Smooth muscle cell (in vitro differentiated cells): Measurements from ENCODE around the gene SS18. TPM values are rescaled to one million over a fixed set of nuclear protein-coding genes. Genes with fewer than 3 reads are reported as not detected.
A peak's percentile ranks its signal among the peaks of the same experiment; 100 is the strongest.

Experiments used
- DNase-seq: peaks from one replicate; lab custom pipeline; 2025; ENCODE audit not compliant: unreplicated experiment; lab: John Stamatoyannopoulos, UW
- H2AFZ ChIP-seq: fragments of 200-600 bp; sonication (generic); 2 replicates; pipeline ENCODE4 v1.6.0; 2016; ENCODE audit warnings: antibody characterized with exemption, low read depth, mild to moderate bottlenecking
- H3F3A ChIP-seq: fragments of 200-600 bp; sonication (generic); 2 replicates; pipeline ENCODE4 v1.6.0; 2017; ENCODE audit warnings: antibody characterized with exemption, low read depth
- H3K27ac ChIP-seq: fragments of 200-600 bp; sonication (generic); 2 replicates; pipeline ENCODE4 v1.5.1; 2016; ENCODE audit warnings: low read depth, mild to moderate bottlenecking
- H3K27me3 ChIP-seq: fragments of 200-600 bp; sonication (generic); 2 replicates; pipeline ENCODE4 v1.6.1; 2016; ENCODE audit warnings: low read depth, mild to moderate bottlenecking
- H3K36me3 ChIP-seq: fragments of 200-600 bp; sonication (generic); 2 replicates; pipeline ENCODE4 v1.5.1; 2016; ENCODE audit warnings: low read depth
- H3K4me1 ChIP-seq: fragments of 200-600 bp; sonication (generic); 2 replicates; pipeline ENCODE4 v1.5.1; 2016; ENCODE audit warnings: low read depth
- H3K4me2 ChIP-seq: fragments of 200-600 bp; sonication (generic); 2 replicates; pipeline ENCODE4 v1.6.0; 2016; ENCODE audit warnings: mild to moderate bottlenecking
- H3K4me3 ChIP-seq: fragments of 200-600 bp; sonication (generic); 2 replicates; pipeline ENCODE4 v1.5.1; 2016; ENCODE audit warnings: mild to moderate bottlenecking
- H3K79me2 ChIP-seq: fragments of 200-600 bp; sonication (generic); 2 replicates; pipeline ENCODE4 v1.6.0; 2016; ENCODE audit warnings: low read depth, mild to moderate bottlenecking
- H3K9ac ChIP-seq: fragments of 200-600 bp; sonication (generic); 2 replicates; pipeline ENCODE4 v1.6.0; 2016; ENCODE audit warnings: low read depth
- H3K9me3 ChIP-seq: fragments of 200-600 bp; sonication (generic); replicated peaks from 2 replicates; pipeline ENCODE4 v1.5.1; 2016; ENCODE audit warnings: low read depth
- H4K20me1 ChIP-seq: fragments of 200-600 bp; sonication (generic); 2 replicates; pipeline ENCODE4 v1.6.0; 2016; ENCODE audit warnings: low read depth
- WGBS: methylation state at CpG from one replicate; pipeline ENCODE4 v1.1.7; 2016; ENCODE audit warnings: low lambda C conversion rate; 5-methylcytosine and 5-hydroxymethylcytosine counted together
- polyA plus RNA-seq: library from polyadenylated mRNA; unstranded; fragments of >200 nt; fragmentation: Nextera tagmentation; extraction: Ambion mirVana; gene quantifications from 2 replicates; pipeline ENCODE4 v1.2.1, GENCODE V29; 2016
- total RNA-seq: library from RNA; depleted of rRNA; stranded (reverse); fragments of >200 nt; gene quantifications from 2 replicates; pipeline ENCODE4 v1.2.3, GENCODE V29; 2014
- TF ChIP-seq, protein P1 (sequence below): fragments of 200-600 bp; sonication (generic); IDR thresholded peaks from 2 replicates; pipeline ENCODE4 v1.5.1; 2017; ENCODE audit warnings: borderline replicate concordance, mild to moderate bottlenecking, antibody characterized with exemption; ENCODE audit not compliant: insufficient read depth, poor library complexity, severe bottlenecking

Gene SS18
- total and polyA plus RNA-seq, 2 experiments from 2014 or later: 109 to 180 TPM

DNA sequence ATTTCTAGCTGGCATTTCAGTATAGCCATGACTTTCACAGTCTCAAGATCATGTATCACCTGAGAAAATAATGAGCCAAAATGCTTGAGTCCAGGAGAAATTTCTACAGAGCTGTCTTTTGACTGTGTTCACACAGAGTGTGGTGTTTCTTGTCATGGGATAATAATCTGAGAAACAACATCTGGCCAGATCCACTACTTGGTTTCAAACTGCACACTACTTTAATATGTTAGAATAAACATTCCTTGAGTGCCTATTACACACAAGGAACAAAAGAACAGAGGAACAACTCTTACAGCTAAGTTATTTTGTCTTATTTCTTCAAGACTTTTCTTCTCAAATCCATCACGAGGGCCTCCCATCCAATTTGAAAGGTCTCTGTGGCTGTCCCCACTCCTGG, 108.3 kb downstream of the SS18 start:
- Histone ChIP-seq H3K9ac (no peak overlapping the region), H4K20me1 (no peaks in the 10 kb centered on the region), H3K4me3 (no peak overlapping the region), H3K36me3 (no peaks in the 10 kb centered on the region), H3K79me2 (no peaks in the 10 kb centered on the region), H3K4me1 (no peaks in the 10 kb centered on the region), H3K4me2 (no peak overlapping the region), H3K27me3 (no peaks in the 10 kb centered on the region), H2AFZ (peak overlapping the region; percentile 31), H3K9me3 (no peaks in the 10 kb centered on the region), H3K27ac (no peak overlapping the region), H3F3A (peaks cover 5% of the 10 kb centered on the region)
- TF ChIP-seq, protein P1, sequence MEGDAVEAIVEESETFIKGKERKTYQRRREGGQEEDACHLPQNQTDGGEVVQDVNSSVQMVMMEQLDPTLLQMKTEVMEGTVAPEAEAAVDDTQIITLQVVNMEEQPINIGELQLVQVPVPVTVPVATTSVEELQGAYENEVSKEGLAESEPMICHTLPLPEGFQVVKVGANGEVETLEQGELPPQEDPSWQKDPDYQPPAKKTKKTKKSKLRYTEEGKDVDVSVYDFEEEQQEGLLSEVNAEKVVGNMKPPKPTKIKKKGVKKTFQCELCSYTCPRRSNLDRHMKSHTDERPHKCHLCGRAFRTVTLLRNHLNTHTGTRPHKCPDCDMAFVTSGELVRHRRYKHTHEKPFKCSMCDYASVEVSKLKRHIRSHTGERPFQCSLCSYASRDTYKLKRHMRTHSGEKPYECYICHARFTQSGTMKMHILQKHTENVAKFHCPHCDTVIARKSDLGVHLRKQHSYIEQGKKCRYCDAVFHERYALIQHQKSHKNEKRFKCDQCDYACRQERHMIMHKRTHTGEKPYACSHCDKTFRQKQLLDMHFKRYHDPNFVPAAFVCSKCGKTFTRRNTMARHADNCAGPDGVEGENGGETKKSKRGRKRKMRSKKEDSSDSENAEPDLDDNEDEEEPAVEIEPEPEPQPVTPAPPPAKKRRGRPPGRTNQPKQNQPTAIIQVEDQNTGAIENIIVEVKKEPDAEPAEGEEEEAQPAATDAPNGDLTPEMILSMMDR: no peak
- no peak for DNase-seq
- 94% methylated on average over 1 of the region's 1 CpG for WGBS

DNA sequence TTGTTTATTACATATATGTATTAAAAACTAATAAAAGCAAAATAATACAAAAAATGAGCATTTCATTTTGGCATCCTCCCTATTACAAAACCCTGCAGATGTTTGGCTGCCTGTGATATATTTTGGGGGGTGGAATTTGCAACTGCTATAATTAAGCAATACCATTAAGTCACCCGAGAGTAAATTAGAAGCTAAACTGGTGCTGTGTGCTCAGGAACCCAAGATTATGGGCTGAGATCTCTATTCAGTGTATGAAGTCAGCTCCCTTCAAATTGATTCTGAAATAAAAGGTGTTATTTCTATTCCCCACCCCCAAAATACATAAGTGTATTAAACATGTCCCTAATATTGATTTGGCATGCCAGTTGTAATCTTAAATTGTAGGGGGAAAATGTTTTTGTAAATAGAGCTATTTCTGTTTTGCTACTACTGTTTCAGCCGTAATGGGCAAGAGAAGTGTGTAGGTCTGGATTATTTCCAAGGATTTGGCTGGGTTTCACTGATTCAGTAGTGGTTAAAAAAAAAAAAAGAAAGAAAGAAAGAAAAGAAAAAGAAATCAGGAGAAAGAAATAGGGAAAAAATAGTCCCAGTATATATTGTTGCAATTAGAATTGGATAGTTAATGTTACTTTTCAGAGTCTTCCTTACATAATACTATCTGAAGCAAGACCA, 110.9 kb downstream of the SS18 start:
- 52% methylated on average over 2 of the region's 2 CpGs for WGBS

DNA sequence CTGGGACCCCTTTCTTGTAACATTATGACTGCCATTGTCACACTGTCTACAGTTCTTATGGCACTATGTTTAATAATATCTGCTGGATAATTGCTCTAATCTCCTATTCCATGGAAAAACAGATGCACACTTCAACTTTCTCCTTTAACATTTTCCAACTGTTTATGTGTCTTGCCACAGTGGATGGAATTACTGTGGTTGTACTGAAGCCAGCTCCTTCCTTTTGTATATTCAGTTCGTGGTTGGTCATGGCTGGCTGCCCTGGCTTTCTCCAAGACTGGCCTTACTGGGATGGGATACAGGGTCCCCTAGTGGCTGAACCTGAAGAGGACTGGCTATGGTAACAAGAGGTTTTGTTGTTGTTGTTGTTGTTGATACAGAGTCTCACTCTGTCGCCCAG, 113.9 kb downstream of the SS18 start:
- Histone ChIP-seq H3K9ac (no peak overlapping the region), H3K27ac (peak overlapping the region; percentile 73), H2AFZ (no peak overlapping the region), H3K79me2 (no peaks in the 10 kb centered on the region), H3K4me2 (peak overlapping the region; percentile 41), H4K20me1 (no peaks in the 10 kb centered on the region), H3K36me3 (no peaks in the 10 kb centered on the region), H3K27me3 (no peaks in the 10 kb centered on the region), H3K9me3 (no peaks in the 10 kb centered on the region), H3F3A (peaks cover 5% of the 10 kb centered on the region), H3K4me3 (no peak overlapping the region), H3K4me1 (no peaks in the 10 kb centered on the region)
- 73% methylated on average over 2 of the region's 2 CpGs for WGBS
- DNase-seq: no peak
- TF ChIP-seq, protein P1: no peak

More for the DNA sequence above, 110.9 kb downstream of the SS18 start:
- no peaks in the 10 kb centered on the region for H4K20me1 ChIP-seq
- H3K27me3 ChIP-seq: no peaks in the 10 kb centered on the region
- H3K4me2 ChIP-seq: peak overlapping the region; percentile 29
- no peak overlapping the region for H2AFZ ChIP-seq
- H3K27ac ChIP-seq: peak overlapping the region; percentile 73
- H3K36me3 ChIP-seq: no peaks in the 10 kb centered on the region
- no peak overlapping the region for H3K9ac ChIP-seq
- no peak overlapping the region for H3K4me3 ChIP-seq
- no peak for DNase-seq
- H3F3A ChIP-seq: peaks cover 5% of the 10 kb centered on the region
- no peaks in the 10 kb centered on the region for H3K79me2 ChIP-seq
- no peaks in the 10 kb centered on the region for H3K4me1 ChIP-seq
- no peaks in the 10 kb centered on the region for H3K9me3 ChIP-seq
- TF ChIP-seq, protein P1: no peak

DNA sequence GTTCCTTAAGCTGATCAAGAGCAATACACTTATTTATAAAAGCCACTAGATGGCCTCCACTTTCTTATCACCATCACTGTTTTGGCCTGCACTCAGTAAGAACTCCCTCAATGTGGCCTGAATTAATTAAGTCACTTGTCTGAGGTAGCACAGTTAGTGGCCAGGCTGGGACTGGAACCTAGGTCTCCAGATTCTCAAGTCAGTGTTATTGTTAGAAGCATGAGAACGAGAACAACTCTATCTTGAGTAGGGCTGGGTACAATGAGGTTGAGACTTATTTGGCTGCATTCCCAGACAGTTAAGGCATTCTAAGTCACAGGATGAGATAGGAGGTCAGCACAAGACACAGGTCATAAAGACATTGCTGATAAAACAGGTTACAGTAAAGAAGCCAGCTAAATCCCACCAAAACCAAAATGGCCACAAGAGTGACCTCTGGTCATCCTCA, 115.8 kb downstream of the SS18 start:
- peaks cover 5% of the 10 kb centered on the region for H3F3A ChIP-seq
- no peaks in the 10 kb centered on the region for H3K9me3 ChIP-seq

More for the DNA sequence above, 115.8 kb downstream of the SS18 start:
- Histone ChIP-seq H3K36me3 (no peaks in the 10 kb centered on the region), H3K4me3 (no peak overlapping the region), H2AFZ (no peak overlapping the region), H3K27ac (peak overlapping the region; percentile 73), H4K20me1 (no peaks in the 10 kb centered on the region), H3K27me3 (no peaks in the 10 kb centered on the region), H3K4me1 (no peaks in the 10 kb centered on the region), H3K4me2 (no peak overlapping the region), H3K9ac (peak overlapping the region; percentile 35), H3K79me2 (no peaks in the 10 kb centered on the region)
- WGBS: 23% methylated on average over 1 of the region's 1 CpG
- TF ChIP-seq, protein P1: no peak
- no peak for DNase-seq
